Measurements from ENCODE around the gene EPB42.

The EPB42 gene

GRCh38 chr15:43213466-43213865 lies 7.4 kb downstream of the EPB42 start:
- Histone ChIP-seq H3K27me3 (replicated peaks; ENCODE audit: control insufficient read depth, insufficient read depth, low read length) (no peaks in the 10 kb centered on the region), H3K36me3 (ENCODE audit: control insufficient read depth, insufficient read depth, low read length) (no peaks in the 10 kb centered on the region), H3K4me3 (replicated peaks; ENCODE audit: low read depth, low read length) (no peak overlapping the region)
- no peak for DNase-seq (ENCODE audit: extremely low read depth, insufficient read length)
- no peak for TF ChIP-seq CTCF (IDR thresholded peaks at IDR 0.05; ENCODE audit: insufficient read depth, low read length, poor library complexity, severe bottlenecking)

GRCh38 chr15:43212951-43213350 lies 7.9 kb downstream of the EPB42 start:
- no peaks in the 10 kb centered on the region for H3K27me3 ChIP-seq (replicated peaks; ENCODE audit: control insufficient read depth, insufficient read depth, low read length)
- DNase-seq (ENCODE audit: extremely low read depth, insufficient read length): no peak
- TF ChIP-seq CTCF (IDR thresholded peaks at IDR 0.05; ENCODE audit: insufficient read depth, low read length, poor library complexity, severe bottlenecking): no peak
- no peak overlapping the region for H3K4me3 ChIP-seq (replicated peaks; ENCODE audit: low read depth, low read length)
- H3K36me3 ChIP-seq (ENCODE audit: control insufficient read depth, insufficient read depth, low read length): no peaks in the 10 kb centered on the region

GRCh38 chr15:43212299-43212698 lies 8.5 kb downstream of the EPB42 start:
- no peak for TF ChIP-seq CTCF (IDR thresholded peaks at IDR 0.05; ENCODE audit: insufficient read depth, low read length, poor library complexity, severe bottlenecking)
- Histone ChIP-seq H3K4me3 (replicated peaks; ENCODE audit: low read depth, low read length) (no peak overlapping the region), H3K27me3 (replicated peaks; ENCODE audit: control insufficient read depth, insufficient read depth, low read length) (no peaks in the 10 kb centered on the region; the same call in 1 of the 2 replicates), H3K36me3 (ENCODE audit: control insufficient read depth, insufficient read depth, low read length) (no peaks in the 10 kb centered on the region)
- no peak for DNase-seq (ENCODE audit: extremely low read depth, insufficient read length)

GRCh38 chr15:43211224-43211735 lies 9.5 kb downstream of the EPB42 start:
- no peak for TF ChIP-seq CTCF (IDR thresholded peaks at IDR 0.05; ENCODE audit: insufficient read depth, low read length, poor library complexity, severe bottlenecking)
- DNase-seq (ENCODE audit: extremely low read depth, insufficient read length): no peak
- Histone ChIP-seq H3K4me3 (replicated peaks; ENCODE audit: low read depth, low read length) (no peak overlapping the region), H3K36me3 (ENCODE audit: control insufficient read depth, insufficient read depth, low read length) (no peaks in the 10 kb centered on the region), H3K27me3 (replicated peaks; ENCODE audit: control insufficient read depth, insufficient read depth, low read length) (no peaks in the 10 kb centered on the region; the same call in 1 of the 2 replicates)

GRCh38 chr15:43210807-43211206 lies 10.0 kb downstream of the EPB42 start:
- Histone ChIP-seq H3K4me3 (replicated peaks; ENCODE audit: low read depth, low read length) (no peak overlapping the region), H3K36me3 (ENCODE audit: control insufficient read depth, insufficient read depth, low read length) (no peaks in the 10 kb centered on the region), H3K27me3 (replicated peaks; ENCODE audit: control insufficient read depth, insufficient read depth, low read length) (no peaks in the 10 kb centered on the region; the same call in 1 of the 2 replicates)
- DNase-seq (ENCODE audit: extremely low read depth, insufficient read length): no peak
- TF ChIP-seq CTCF (IDR thresholded peaks at IDR 0.05; ENCODE audit: insufficient read depth, low read length, poor library complexity, severe bottlenecking): no peak

Measured in GM06990 (cell line).